Muscle of leg (tissue), 9 donors: ENCODE data around the gene CT47B1. TPM values are rescaled to one million over a fixed set of nuclear protein-coding genes. Genes with fewer than 3 reads are reported as not detected.

Source experiments
- polyA plus RNA-seq, 8 donors: library from polyadenylated mRNA; unstranded; fragments of 120-200 nt; gene quantifications; one replicate each; pipeline versions ENCODE4 v1.2.1 to v1.2.3, GENCODE V29; 2013; ENCODE audit warnings: inconsistent platforms in 1 of 8, low replicate concordance in 1 of 8; ENCODE audit not compliant: insufficient read length in 8 of 8, insufficient read depth in 1 of 8
- total RNA-seq: library from RNA; stranded (reverse); fragments of 120-200 nt; gene quantifications from one replicate; pipeline ENCODE4 v1.2.4, GENCODE V29; 2013

The CT47B1 gene
- total and polyA plus RNA-seq, 9 donors = not detected

Other genes with a start within 250 kb of the CT47B1 start
- 15.6 TPM for gene C1GALT1C1, start 245.8 kb downstream of the CT47B1 start, total RNA-seq
- 10 to 100 TPM; 13.4 to 19.5 (median 15.5) TPM for gene C1GALT1C1, start 245.8 kb downstream of the CT47B1 start, polyA plus RNA-seq
- gene CT47A11, start 61.3 kb upstream of the CT47B1 start, total RNA-seq = not detected
- not detected for gene CT47A11, start 61.3 kb upstream of the CT47B1 start, polyA plus RNA-seq
- not detected for gene CT47A10, start 66.2 kb upstream of the CT47B1 start, total RNA-seq
- gene CT47A10, start 66.2 kb upstream of the CT47B1 start, polyA plus RNA-seq = not detected
- gene CT47A9, start 71.0 kb upstream of the CT47B1 start, total RNA-seq = not detected
- not detected for gene CT47A9, start 71.0 kb upstream of the CT47B1 start, polyA plus RNA-seq
- not detected for gene CT47A8, start 75.9 kb upstream of the CT47B1 start, total RNA-seq
- gene CT47A8, start 75.9 kb upstream of the CT47B1 start, polyA plus RNA-seq = not detected
- not detected for gene CT47A7, start 80.7 kb upstream of the CT47B1 start, total RNA-seq
- not detected for gene CT47A7, start 80.7 kb upstream of the CT47B1 start, polyA plus RNA-seq
- not detected for gene CT47A6, start 85.6 kb upstream of the CT47B1 start, total RNA-seq
- gene CT47A6, start 85.6 kb upstream of the CT47B1 start, polyA plus RNA-seq = not detected
- not detected for gene CT47A5, start 90.5 kb upstream of the CT47B1 start, total RNA-seq
- not detected for gene CT47A5, start 90.5 kb upstream of the CT47B1 start, polyA plus RNA-seq
- gene CT47A4, start 95.3 kb upstream of the CT47B1 start, total RNA-seq = not detected
- not detected for gene CT47A4, start 95.3 kb upstream of the CT47B1 start, polyA plus RNA-seq
- gene CT47A3, start 100.2 kb upstream of the CT47B1 start, total RNA-seq = not detected
- gene CT47A3, start 100.2 kb upstream of the CT47B1 start, polyA plus RNA-seq = not detected
- gene CT47A2, start 105.1 kb upstream of the CT47B1 start, total RNA-seq = not detected
- not detected for gene CT47A2, start 105.1 kb upstream of the CT47B1 start, polyA plus RNA-seq
- gene CT47A1, start 109.9 kb upstream of the CT47B1 start, total RNA-seq = not detected
- gene CT47A1, start 109.9 kb upstream of the CT47B1 start, polyA plus RNA-seq = not detected
- 1.4 TPM for gene GLUD2, start 171.7 kb upstream of the CT47B1 start, total RNA-seq
- 1 to 10 TPM; 1.7 to 4.0 (median 2.4) TPM for gene GLUD2, start 171.7 kb upstream of the CT47B1 start, polyA plus RNA-seq